Subcutaneous adipose tissue (tissue), 4 donors: Measurements from ENCODE around the gene LARP7. TPM values are rescaled to one million over a fixed set of nuclear protein-coding genes. Genes with fewer than 3 reads are reported as not detected.

Experiments used
- total RNA-seq, 4 donors: library from RNA; depleted of rRNA; stranded (reverse); fragments of >200 nt; gene quantifications; one replicate each; pipeline ENCODE4 v1.1.0, GENCODE V29; 2016
- TF ChIP-seq, protein P1 (sequence below): fragments of 450-650 bp; IDR thresholded peaks from one replicate; pipeline ENCODE4 v1.5.1; 2016; ENCODE audit warnings: low read depth, mild to moderate bottlenecking, control low read depth, antibody characterized with exemption, moderate library complexity

Gene LARP7
- total RNA-seq, 4 donors from 2014 or later = 38.1 to 66.4 (median 50.7) TPM

DNA sequence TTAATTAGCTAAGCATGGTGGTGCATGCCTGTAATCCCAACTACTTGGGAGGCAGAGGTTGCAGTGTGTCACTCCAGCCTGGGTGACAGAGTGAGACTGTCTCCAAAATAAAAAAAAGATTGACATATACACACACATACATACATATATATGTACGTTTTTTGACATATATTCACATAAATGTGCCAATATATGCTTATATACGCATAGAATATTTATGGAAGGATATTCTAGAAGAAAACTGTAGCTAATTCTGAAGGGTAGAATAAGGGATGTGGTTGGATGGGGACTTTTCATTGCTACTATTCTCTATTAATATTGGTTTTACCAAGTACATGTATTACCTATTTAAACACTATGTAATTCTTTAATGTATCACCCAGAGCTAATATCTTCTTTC, 20.0 kb upstream of the LARP7 start:
- TF ChIP-seq, protein P1, sequence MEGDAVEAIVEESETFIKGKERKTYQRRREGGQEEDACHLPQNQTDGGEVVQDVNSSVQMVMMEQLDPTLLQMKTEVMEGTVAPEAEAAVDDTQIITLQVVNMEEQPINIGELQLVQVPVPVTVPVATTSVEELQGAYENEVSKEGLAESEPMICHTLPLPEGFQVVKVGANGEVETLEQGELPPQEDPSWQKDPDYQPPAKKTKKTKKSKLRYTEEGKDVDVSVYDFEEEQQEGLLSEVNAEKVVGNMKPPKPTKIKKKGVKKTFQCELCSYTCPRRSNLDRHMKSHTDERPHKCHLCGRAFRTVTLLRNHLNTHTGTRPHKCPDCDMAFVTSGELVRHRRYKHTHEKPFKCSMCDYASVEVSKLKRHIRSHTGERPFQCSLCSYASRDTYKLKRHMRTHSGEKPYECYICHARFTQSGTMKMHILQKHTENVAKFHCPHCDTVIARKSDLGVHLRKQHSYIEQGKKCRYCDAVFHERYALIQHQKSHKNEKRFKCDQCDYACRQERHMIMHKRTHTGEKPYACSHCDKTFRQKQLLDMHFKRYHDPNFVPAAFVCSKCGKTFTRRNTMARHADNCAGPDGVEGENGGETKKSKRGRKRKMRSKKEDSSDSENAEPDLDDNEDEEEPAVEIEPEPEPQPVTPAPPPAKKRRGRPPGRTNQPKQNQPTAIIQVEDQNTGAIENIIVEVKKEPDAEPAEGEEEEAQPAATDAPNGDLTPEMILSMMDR = no peak

DNA sequence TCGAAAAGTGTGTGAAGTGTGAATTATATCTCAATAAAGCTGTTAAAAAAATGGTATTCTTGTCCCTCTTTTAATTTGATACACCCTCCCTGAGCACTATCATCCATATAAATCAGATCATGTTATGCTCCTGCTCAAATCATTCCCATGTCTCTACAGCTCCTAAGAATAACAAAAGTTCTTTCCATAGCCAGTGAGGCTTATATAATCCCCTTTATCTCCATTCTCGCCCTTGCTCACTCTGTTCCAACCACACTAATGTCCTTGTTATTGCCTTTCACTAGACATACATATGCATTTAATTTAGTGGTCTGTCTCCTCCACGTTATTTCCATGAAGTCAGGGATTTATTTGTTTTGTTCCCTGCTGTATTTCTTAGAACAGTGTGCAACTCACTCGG, 10.7 kb upstream of the LARP7 start:
- TF ChIP-seq, protein P1 = no peak

DNA sequence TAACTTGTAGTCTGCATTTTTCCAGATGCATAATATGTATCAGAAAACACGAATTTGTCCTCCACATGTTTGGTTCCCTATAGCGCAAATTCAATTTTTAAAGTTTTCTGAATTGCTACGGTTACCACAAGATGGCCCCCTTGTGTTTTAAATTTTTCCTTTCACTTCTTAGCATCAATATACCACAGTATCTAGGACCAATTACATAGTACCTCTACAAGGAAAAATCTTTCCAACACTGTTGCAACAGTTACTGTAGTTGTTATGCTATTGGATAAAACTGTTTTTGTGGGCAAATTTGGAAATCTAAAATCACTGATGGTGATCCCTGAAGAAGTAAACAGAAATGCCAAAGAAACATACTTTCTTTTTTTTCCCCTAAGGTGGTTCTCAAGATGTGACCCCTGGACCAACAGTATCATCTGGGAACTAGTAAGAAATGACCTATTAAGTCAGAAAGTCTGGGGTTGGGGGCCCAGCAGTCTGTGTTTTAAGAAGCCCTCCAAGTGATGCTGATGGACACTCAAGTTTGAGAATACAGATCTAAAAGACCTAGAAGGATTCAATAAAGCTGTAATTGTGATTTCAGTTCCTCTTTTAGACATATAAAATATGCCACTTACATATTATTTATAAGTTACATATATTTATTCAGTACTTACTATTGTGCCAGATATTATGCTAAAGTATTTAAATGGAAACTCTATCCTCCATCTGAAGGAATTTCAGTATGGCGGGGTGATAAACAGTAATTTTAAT, 3.3 kb upstream of the LARP7 start:
- TF ChIP-seq, protein P1 = no peak

DNA sequence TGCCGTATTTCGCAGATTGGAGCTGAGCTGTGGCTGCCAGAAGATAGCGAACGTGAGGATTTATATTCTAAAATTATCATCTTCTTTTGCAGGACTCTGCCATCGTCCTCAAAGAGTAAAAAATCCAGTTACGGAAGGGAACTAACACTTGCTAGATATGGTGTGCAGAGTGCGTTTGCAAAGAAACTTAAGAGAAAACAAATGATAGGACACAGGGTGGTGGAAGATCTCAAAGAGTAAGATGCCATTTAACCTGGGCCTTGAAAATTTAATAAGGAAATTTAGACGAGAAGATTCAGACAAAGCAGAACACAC, 566 bp downstream of the LARP7 start:
- TF ChIP-seq, protein P1 = no peak

DNA sequence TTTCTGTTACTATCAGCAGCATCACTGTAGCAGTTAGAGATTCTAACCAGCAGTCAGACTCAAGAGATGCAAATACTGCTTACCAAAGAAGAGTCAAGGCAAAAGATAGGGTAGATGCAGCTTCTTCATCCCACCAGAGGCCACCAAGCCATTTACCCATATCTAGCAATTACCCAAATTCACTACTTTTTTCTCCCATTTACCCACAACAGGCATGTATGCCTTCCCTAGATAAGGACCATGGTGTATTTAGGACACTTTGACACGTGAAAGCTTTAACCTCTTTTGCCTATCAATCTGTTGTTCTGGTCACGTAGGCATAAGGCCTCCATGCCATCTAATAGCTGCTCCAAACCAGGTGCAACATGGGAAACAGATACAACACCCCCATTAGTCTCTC, 5.6 kb downstream of the LARP7 start:
- TF ChIP-seq, protein P1 = no peak

DNA sequence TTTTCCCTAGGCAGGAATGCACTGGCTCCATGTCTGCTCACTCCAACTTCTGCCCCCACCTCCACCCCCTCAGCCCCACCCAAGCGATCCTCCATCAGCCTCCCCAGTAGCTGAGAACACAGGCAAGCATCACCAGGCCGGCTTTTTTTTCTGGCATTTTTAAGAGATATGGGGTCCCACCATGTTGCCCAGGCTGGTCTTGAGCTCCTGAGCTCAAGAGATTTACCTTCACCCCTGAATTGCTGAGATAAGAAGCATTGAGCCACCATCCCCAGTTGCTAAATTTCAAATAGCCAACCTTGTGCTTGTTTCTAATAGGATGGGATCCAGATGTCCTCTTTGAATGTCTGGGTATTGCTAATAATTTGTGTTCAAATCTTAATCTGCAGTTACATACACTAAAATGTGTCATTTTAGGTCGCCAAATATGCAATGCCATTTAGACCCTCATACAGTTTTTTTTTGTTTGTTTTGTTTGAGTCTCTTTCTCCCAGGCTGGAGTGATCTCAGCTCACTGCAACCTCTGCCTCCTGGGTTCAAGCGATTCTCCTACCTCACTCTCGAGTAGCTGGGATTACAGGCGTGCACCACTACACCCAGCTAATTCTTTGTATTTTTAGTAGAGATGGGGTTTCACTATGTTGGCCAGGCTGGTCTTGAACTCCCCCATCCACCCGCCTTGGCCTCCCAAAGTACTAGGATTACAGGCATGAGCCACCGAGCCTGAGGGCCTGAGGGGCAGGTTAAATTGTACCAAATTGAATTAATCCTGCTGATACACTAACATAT, 8.8 kb downstream of the LARP7 start:
- TF ChIP-seq, protein P1 = no peak
